AG09319 (cell line): ENCODE results near the gene HMGB4.

Source experiments
- DNase-seq: peaks from one replicate; pipeline ENCODE4 v3.0.0-alpha.2; 2010; ENCODE audit warnings: low read depth; ENCODE audit errors: extremely low read depth
- CTCF ChIP-seq: IDR thresholded peaks from 2 replicates; pipeline ENCODE4 v1.5.1; 2011; ENCODE audit warnings: low read depth, mild to moderate bottlenecking, inconsistent platforms, low read length, moderate library complexity

The HMGB4 gene

GRCh38 chr1:33863779-33864178, at the start of gene HMGB4:
Gene HMGB4 (plus strand): TSS chr1:33864079. CDS start chr1:33864192, 113 bp downstream.
- DNase-seq, result no peak
- no peak for TF ChIP-seq CTCF

- no peak for TF ChIP-seq CTCF
- DNase-seq, result no peak
Measured at GRCh38 chr1:33814166-33814565, 49.7 kb upstream of the HMGB4 start.

GRCh38 chr1:33815061-33815460, 48.8 kb upstream of the HMGB4 start:
- no peak for TF ChIP-seq CTCF
- peak; percentile 64 for DNase-seq

GRCh38 chr1:33818071-33818470, 45.8 kb upstream of the HMGB4 start:
- no peak for DNase-seq
- no peak for TF ChIP-seq CTCF

- DNase-seq, result no peak
- no peak for TF ChIP-seq CTCF
Measured at GRCh38 chr1:33819290-33819912, 44.5 kb upstream of the HMGB4 start.

GRCh38 chr1:33819913-33820311, 44.0 kb upstream of the HMGB4 start:
- TF ChIP-seq CTCF, result no peak
- DNase-seq, result no peak

GRCh38 chr1:33820804-33821203, 43.1 kb upstream of the HMGB4 start:
- TF ChIP-seq CTCF, result no peak
- DNase-seq, result no peak
